GM21381 (cell line): ENCODE results near the gene ZNF865.
"Not testable (repeated sequence)": the region's sequence is repeated elsewhere in the genome, so short reads cannot be mapped to it uniquely, and the experiment has no call there.

Source experiments
- ATAC-seq: cut with Tn5 transposase; IDR thresholded peaks from one replicate; pipeline ENCODE4 v1.9.1; 2021; ENCODE audit warnings: mild to moderate bottlenecking, moderate library complexity; ENCODE audit not compliant: unreplicated experiment

ZNF865 gene

DNA sequence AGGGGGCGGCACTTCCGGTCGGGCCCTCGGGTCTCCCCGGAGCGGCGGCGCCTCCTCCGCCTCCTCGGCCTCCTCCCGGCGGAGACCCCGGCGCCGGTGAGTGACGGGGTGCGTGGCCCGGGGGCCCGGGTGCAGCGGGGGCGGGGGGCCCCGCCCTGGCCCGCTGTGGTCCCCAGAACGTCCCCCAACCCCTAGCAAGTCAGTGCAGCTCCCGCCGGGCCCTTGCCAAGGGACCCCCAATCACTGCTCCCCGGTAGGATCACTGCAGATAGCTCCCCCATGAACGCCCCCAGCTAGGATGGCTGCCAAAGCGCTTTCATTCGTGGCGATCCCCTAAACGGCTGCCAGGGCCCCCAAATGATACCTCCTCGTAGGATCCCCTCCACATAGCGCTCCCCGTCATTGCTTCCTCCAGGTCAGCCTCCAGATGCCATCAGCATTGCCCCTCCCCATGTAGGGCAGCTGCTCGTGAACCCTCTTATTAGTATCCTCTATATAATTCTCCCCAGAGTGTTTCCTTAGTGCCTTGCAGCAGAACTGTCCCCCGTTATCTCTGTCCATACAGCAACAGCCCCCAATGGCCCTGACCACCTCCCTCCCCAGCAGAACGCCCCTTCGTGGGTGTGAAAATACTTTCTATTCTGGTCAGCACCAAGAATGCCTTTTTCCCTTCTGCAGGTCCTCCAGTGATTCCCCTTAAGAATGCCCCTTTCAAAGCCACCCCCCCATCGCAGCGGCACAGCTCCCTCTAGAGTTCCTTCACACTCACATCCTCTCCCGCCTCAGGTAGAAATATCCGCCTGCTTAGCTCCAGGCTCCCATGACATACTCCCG, at the start of gene ZNF865:
ZNF865 (plus strand) TSS at position 11 of the 834 bp plus-strand sequence. CDS start 7,972 bp downstream, outside the sequence.
- peak; percentile 31 for ATAC-seq

DNA sequence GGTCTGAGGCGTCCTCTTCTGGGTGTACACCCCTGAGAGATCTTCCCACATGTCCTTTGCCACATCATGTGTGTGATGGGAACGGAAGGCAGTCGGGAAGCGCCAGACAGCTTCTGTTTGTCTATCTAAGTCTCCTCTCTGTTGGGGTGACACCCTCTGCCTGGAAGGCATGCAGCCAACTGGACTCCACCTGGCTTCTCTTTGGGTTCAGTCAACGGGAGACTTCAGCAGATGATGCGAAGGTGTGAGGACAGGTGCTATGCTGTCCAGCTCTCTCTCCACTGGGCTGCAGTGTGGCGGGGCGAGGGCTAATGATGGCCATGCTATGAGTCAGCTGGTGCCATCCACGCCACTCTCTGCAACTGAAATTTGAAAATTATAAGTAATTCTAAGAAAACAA, 45.8 kb upstream of the ZNF865 start:
- no peak for ATAC-seq

DNA sequence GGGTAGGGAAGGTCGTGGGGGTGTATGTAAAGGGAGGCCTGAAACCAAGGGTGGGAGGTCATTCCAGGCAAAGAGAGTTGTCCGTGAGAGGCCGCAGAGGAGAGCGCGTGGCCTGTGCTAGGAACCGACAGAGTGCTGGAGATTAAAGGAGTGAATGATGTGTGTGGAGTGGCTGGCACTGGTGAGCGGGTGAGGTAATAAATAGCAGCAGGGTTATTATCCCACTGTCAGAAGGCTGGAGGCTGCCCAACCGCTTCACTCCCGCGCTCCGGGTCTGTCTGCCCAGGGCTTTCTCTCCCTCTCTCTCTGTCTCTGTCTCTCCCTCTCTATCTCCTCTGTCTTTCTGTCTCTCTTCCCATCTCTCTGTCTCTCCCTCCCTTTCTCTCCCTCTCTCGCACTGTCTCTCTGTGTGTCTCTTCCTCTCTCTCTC, 42.2 kb upstream of the ZNF865 start:
- ATAC-seq, result no peak

DNA sequence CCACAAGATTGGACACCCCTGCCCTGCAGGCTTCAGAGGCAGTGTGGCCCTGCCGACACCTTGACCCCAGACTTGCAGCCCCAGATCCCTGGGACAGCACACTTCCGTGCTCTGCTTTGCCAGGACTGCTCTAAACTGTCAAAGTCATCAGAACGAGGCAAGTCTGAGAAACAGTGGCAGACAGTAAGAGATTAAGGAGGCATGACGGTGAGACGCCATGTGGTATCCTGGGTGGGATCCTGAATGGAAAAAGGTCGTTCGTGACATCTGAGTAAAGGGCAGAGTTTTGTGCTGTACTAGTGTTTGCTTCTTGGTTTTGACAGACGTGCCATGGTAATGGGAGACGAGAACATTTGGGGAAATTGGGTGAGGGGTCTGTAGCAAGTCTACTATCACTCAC, 38.6 kb upstream of the ZNF865 start:
- no peak for ATAC-seq

DNA sequence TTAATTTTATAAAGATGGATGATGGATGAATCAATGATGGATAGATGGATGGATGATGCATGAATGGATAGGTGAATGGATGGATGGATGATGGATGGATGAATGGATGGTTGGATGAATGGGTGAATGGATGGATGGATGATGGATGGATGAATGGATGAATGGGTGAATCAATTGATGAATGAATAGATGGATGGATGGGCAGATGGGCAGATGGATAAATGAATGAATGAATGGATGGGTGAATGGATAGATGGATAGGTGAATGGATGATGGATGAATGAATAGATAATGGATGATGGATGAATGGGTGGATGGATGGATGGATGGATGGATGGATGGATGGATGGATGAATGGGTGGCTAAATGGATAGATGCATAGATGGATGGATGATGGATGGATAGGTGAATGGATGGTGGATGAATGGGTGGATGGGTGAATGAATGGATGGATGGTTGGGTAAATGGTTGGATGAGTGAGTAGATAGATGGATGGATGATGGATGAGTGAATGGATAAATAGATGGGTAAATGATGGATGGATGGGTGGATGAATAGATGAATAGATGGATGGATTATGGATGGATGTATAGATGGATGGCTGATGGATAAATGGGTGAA, 37.6 kb upstream of the ZNF865 start:
- no peak for ATAC-seq

DNA sequence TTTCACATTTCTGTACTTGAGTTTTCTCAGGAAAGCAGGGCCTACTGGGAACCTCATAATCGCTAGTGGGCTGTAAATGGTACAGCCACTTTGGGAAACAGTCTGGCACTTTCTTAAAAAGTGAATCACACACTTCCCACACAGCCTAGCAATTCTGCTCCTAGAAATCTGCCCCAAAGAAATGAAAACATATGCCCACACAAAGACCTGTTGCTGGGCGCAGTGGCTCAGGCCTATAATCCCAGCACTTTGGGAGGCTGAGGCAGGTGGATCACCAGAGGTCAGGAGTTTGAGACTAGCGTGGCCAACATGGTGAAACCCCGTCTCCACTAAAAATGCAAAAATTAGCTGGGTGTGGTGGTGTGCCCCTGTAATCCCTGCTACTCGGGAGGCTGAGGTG, 36.0 kb upstream of the ZNF865 start:
- not testable (repeated sequence) for ATAC-seq

DNA sequence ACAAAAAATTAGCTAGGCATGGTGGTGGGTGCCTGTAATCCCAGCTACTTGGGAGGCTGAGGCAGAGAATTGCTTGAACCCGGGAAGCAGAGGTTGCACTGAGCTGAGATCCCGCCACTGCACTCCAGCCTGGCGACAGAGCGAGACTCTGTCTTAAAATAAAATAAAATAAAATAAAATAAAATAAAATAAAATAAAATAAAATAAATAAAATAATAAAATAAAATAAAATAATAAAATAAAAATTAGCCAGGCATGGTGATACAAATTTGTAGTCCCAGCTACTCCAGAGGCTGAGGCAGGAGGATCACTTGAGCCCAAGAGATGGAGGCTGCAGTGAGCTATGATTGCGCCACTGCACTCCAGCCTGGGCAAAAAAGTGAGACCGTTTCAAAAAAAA, 31.5 kb upstream of the ZNF865 start:
- not testable (repeated sequence) for ATAC-seq

DNA sequence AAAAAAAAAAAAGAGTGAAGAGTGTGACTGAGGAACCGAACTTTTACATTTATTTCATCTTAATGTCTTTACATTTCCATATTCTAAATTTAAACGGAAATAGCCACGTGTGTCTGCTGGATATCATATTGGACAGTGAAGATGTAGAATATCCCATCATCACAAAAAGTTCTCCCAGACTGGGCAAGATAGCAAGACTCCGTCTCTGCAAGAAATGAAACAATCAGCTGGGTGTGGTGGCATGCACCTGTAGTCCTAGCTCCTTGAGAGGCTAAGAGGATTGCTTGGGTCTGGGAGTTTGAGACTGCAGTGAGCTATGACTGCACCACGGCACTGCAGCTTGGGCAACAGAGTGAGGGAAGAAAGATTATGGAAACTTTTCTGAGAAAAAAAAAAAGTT, 28.7 kb upstream of the ZNF865 start:
- no peak for ATAC-seq

DNA sequence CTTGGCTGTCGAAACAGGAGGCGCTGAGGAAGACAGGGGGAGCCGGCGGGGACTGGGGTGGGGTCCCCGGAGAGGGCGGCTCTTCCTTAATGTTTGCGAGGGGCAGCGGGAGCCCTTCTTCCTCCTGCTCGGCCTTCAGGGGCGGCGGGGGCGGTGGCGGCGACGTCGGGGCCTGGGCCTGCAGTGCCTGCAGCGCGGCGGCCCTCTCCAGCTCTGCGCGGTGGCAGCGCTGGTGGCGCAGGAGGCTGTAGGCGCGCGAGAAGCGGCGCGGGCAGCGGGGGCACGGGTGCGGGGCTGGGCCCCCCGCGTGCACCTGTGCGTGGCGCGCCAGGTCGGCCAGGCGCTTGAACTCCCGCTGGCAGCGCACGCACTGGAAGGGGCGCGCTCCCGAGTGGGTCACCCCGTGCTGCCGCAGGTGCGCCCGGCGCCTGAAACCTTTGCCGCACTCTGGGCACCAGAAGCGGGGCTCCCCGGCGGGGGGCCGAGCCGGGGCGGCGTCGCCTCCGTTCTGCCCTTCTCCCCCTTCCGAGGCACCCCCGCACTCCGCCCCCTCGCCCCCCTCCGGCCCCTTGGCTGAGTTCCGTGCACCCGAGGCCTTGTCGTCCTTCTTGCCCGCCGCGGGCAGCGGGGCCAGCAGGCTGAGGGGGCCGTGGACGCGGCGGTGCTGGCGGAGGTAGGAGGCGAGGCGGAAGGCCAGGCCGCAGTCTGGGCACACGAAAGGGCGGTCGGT, 27.3 kb upstream of the ZNF865 start:
- ATAC-seq, result no peak

DNA sequence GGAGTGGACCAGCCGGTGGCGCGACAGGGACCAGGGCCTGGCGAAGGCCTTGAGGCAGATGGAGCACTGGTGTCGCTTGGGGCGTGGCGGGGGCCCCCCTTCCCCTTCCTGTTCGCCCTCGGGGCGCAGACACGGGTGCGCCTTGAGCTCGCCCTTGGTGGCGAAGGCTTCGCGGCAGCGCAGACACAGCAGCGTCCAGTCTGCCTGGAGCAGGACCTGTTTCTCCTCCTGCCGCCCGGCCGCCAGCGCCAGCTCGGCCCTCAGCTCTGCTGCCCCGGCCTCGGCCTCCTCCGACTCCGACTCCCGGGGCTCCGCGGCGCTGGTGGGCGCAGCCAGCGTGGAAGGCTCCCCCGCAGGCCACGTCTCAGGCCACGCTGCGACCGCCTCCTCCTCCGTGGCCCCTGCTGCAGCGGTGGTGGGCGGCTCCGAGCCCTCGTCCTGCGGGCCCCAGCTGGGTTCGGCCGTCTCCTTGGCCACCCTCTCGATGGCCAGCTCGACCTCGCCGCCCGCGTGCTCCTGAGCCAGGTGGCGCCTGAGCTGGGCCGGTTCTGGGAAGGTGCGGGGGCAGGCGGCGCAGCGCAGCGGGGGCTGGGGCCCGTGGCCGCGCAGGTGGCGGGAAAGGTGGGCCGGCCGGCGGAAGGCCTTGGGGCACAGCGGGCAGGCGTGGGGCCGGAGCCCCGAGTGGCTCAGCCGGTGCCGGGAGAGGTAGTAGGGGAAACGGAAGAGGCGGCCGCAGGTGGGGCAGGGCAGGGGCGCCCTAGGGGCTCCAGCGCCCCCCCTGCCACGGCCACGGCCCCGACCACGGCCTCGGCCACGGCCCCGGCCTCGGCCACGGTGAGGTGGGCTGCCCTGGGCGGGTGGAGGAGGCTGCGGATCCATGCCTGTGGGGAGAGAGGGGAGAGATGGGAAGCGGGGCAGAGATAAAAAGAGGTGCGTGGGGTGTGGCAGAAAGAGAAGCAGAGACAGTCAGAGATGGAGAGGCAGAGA, 26.4 kb upstream of the ZNF865 start:
- no peak for ATAC-seq

DNA sequence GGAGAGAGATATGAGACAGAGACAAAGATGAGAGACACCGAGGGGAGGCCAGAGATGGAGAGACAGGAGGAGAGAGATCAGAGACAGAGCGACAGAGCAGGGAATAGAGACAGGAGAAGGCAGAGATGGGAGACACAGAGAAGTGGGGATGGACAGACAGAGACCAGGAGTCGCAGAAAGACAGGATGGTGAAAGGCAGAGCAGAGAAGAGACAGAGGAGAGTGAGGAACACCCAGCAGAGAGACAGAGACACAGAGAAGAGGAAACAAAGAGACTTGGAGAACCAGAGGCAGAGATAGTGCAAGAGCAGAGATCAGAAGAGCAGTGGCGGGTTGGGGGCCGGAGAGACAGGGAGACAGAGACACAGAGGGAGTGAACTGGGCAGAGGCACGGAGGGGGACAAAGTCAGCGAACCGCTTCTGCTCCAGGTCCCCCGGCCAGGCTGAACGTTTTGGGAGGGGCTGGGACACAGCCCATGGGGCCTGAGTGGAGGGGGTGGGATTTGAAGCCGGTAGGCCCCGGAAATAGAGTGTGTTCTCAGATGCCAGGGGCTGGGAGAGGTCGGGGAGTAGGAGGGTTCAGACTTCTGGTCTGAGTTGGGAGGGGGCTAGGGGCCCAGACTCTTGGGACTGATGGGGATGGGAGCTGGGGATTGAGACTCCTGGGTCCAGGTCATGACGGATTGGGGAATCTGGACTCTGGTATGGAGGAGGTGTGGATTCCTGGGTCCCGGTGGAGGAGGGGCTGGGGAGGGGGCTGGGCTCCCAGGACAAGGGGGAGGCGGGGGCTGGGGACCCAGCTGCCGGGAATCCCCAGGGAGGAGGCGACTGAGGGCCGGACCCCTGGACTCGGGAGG, 25.5 kb upstream of the ZNF865 start:
- no peak for ATAC-seq

DNA sequence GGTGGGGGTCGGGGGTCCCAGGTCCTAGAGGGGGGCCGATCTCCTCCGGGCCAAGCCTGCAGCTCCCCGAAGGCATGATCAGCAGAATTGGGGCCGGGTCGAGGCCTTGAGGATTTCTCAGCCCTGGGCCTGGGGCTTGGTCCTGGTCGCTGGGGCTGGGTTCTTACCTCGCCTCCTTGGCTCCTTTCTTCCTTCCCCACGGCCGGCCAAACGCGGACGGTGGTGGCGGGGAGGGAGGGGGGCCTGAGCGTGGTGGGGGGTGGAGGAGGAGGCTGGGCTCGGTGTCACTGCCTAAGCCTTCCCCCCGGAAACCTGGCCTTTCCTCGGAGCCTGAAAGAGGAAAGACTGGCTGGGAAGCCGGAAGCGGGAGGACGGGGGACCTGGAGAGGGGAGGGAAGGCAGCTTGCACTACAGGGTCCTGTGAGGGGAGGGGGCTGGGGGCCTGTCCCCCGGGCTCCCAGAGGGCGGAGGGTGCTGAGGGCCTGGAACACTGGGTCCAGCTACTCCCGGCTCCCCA, 24.8 kb upstream of the ZNF865 start, which contains the start of gene ZNF579:
ZNF579 (minus strand) TSS at position 221 of the 517 bp plus-strand sequence. CDS start 1,209 bp downstream, outside the sequence.
- peak; percentile 54 for ATAC-seq

DNA sequence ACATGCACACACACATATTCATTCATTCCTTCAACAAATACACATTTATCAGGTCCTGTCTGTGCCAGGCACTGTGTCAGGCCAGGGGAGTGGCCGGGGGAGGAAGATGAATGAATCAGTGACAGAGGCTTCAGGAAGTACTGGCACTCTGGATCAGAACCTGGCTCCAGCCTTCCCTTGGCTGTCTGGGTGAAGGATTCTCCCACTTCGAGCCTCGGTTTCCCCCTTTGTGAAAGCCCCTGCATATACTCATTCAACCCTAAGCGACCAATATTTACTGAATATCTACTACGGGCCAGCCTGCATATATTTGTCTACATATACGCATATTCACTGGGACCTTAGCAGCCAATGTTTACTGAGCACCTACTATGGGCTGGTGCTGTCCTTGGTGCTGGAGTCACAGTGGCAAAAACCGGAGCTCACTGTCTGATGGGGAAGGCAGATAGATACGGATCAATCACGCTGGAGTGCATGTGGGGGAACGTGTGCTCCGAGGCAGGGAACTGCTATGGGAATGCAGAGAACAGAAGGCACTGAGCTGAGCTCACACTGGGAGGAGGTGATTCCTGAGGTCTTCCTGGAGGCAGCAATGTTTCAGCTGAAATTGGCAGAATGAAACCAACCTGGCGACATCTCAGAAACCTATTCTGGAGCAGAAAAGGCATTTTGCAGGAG, 24.2 kb upstream of the ZNF865 start:
- ATAC-seq, result peak; percentile 13

DNA sequence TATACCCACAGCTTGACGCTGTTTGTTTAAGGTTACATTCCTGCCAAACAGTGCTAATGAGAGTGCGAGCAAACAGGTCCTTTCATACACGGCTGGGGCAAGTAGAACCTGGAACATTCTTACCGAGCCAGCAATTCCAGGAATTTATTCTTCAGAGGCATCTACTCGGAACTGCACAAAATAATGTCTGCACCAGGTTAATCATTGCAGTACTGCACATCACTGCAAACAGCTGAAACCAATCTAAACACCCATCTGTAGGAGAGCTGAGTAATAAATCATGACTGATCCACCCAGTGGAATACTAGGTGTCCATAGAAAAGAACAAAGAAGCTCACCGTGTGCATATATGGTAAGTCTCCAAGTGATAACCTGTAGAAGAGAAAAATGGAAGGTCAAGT, 23.6 kb upstream of the ZNF865 start:
- no peak for ATAC-seq

DNA sequence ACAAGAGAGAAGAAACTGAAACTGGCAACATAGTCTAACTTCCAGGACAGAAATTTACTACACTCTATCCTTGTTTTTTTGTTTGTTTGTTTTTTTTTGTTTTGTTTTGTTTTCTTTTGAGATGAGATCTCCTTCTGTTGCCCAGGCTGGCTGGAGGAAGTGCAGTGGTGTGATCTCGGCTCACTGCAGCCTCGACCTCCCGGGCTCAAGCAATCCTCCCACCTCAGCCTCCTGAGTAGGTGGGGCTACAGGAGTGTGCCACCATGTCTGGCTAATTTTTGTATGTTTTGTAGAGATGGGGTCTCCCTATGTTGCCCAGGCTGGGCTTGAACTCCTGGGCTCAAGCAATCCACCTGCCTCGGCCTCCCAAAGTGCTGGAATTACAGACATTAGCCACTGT, 23.2 kb upstream of the ZNF865 start:
- not testable (repeated sequence) for ATAC-seq

DNA sequence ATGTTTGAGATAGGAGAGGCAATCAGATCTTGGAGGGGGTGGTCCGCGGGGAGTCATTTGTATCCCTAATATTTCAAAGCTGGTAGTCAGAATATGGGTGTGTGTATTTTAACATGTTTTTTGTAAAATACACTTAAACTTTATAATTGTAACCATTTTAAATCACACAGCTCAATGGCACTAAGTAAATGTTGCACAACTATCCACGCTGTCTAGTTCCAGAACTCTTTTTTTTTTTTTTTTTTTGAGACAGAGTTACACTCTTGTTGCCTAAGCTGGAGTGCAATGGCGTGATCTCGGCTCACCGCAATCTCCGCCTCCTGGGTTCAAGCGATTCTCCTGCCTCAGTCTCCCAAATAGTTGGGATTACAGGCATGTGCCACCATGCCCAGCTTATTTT, 21.6 kb upstream of the ZNF865 start:
- ATAC-seq, result not testable (repeated sequence)

DNA sequence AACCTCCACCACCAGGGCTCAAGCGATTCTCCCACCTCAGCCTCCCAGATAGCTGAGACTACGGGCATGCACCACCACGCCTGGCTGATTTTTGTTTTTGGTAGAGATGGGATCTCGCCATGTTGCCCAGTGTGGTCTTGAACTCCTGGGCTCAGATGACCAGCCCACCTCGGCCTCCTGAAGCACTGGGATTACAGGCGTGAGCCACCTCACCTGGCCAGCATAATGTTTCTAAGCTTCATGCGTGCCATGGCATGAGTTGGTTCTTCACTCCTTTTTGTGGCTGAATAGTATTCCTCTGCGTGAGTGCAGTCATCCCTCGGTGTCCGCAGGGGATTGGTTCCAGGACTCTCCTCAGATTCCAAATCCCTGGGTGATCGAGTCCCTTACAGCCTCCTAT, 20.6 kb upstream of the ZNF865 start:
- no peak for ATAC-seq

DNA sequence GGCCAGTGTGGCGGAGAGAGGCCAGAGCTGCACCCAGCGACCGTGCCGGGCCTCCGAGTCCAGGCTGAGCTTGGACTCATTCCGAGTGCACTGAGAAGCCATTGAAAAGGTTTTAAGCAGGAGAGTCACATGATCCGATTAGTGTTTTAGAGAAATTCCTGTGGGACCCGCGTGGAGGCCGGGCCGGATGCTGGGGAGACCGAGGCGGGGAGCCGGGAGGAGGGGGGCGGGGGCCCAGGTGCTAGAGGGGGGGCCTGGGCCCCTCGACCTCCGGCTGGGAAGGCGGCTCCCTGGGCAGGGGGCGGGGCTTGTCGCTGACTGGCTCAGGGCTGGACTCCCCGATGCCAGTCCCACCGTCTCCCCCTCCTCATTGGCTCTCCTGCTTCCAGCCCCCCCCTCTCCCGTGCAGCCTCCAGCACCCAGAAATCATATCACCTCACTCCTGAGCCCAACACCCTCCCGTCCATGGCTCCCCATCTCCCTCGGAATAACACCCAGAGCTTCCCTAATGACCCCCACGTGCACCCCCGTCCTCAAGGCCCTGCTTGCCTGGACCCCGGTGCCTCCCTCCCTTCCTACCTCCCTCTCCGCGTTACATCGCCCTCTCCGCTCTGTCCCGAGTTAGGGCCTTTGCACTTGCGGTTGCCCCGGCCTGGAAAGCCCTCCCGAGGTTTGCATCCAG, 19.6 kb upstream of the ZNF865 start:
- ATAC-seq, result no peak
